K562 (cell line): ENCODE measurements around the gene RETREG1. TPM values are rescaled to one million over a fixed set of nuclear protein-coding genes. Genes with fewer than 3 reads are reported as not detected.

Source experiments
- ATAC-seq: fragments of 200-7000 bp; cut with Tn5 transposase; 3 replicates; pipeline ENCODE4 v1.9.1; 2020; ENCODE audit warnings: moderate library complexity
- BruUV-seq: library from RNA; stranded (reverse); fragments of 400-500 nt; replicated peaks from 2 replicates; lab custom pipeline; 2021; lab: Mats Ljungman, UMichigan
- CTCF ChIA-PET: fragments of 300-600 bp; formaldehyde crosslinking; extraction: SDS; loops from one replicate; lab custom pipeline; 2021; ENCODE audit warnings: low intra/inter-chr PET ratio; lab: Yijun Ruan, JAX
- POLR2A ChIA-PET: fragments of 300-600, 350-650 bp; sonication (Branson Sonifier 250); formaldehyde crosslinking; extraction: SDS; loops from one replicate; lab custom pipeline; 2021; ENCODE audit warnings: antibody characterized with exemption, inconsistent platforms; lab: Yijun Ruan, JAX
- DNase-seq, 4 experiments: peaks; one replicate each; pipeline versions ENCODE4 v3.0.0 to v3.0.0-alpha.2; 2011 to 2018; ENCODE audit warnings: low spot score in 3 of 4, mixed read lengths in 3 of 4; ENCODE audit errors: extremely low read depth in 1 of 4
- FAIRE-seq: peaks from 2 replicates; lab custom pipeline; 2011; peaks lifted over from hg19 to GRCh38; lab: Jason Lieb, UNC
- H2AFZ ChIP-seq: 2 replicates; pipeline ENCODE4 v1.6.0; 2011; ENCODE audit warnings: low read depth, low read length, control low read depth, inconsistent platforms
- H3K27ac ChIP-seq: fragments of 200-600 bp; 3 replicates; pipeline ENCODE4 v1.8.0; 2011; ENCODE audit warnings: low read depth, mild to moderate bottlenecking, control low read depth, inconsistent platforms, low read length, moderate library complexity, mixed read lengths; ENCODE audit errors: extremely low read depth
- H3K27me3 ChIP-seq, 2 experiments: fragments of 300-600 bp in 1 of 2; 2 replicates in 1 of 2; 3 replicates in 1 of 2; pipeline versions ENCODE4 v1.6.0 to v1.8.0; 2011; ENCODE audit warnings: inconsistent platforms in 2 of 2, low read length in 2 of 2, mild to moderate bottlenecking in 1 of 2, mixed read lengths in 1 of 2, moderate library complexity in 1 of 2; ENCODE audit not compliant: control insufficient read depth in 2 of 2, insufficient read depth in 2 of 2
- H3K36me3 ChIP-seq: fragments of 300-600 bp; 3 replicates; pipeline ENCODE4 v1.8.0; 2011; ENCODE audit warnings: mild to moderate bottlenecking, low read length, inconsistent platforms; ENCODE audit not compliant: control insufficient read depth, insufficient read depth
- H3K4me1 ChIP-seq, 2 experiments: fragments of 200-600 bp in 1 of 2; replicated peaks in 1 of 2; 2 replicates in 1 of 2; 3 replicates in 1 of 2; pipeline versions ENCODE4 v1.5.1 to v1.8.0; 2011; ENCODE audit warnings: inconsistent platforms in 2 of 2, low read length in 2 of 2, mild to moderate bottlenecking in 1 of 2, mixed read lengths in 1 of 2, moderate library complexity in 1 of 2; ENCODE audit not compliant: control insufficient read depth in 2 of 2, insufficient read depth in 2 of 2
- H3K4me2 ChIP-seq: 2 replicates; pipeline ENCODE4 v1.6.1; 2011; ENCODE audit warnings: low read length, control low read depth, inconsistent platforms, mixed read lengths; ENCODE audit not compliant: insufficient read depth
- H3K4me3 ChIP-seq: fragments of 200-600 bp; sonication (generic), shearing (Covaris generic); 2 replicates; pipeline ENCODE4 v1.5.1; 2016; ENCODE audit warnings: control low read depth, inconsistent platforms
- H3K79me2 ChIP-seq: fragments of 200-600 bp; 3 replicates; pipeline ENCODE4 v1.8.0; 2011; ENCODE audit warnings: low read length, inconsistent platforms; ENCODE audit not compliant: control insufficient read depth, insufficient read depth
- H3K9ac ChIP-seq, 2 experiments: 2 replicates each; pipeline versions ENCODE4 v1.6.0 to v1.6.1; 2011; ENCODE audit warnings: low read depth in 2 of 2, low read length in 2 of 2, control low read depth in 1 of 2, inconsistent platforms in 1 of 2, mild to moderate bottlenecking in 1 of 2, mixed read lengths in 1 of 2; ENCODE audit not compliant: insufficient read depth in 1 of 2
- H3K9me1 ChIP-seq: one replicate; pipeline ENCODE4 v1.6.0; 2011; ENCODE audit warnings: inconsistent platforms, mild to moderate bottlenecking, low read length, moderate library complexity; ENCODE audit not compliant: control insufficient read depth, insufficient read depth
- H3K9me3 ChIP-seq: replicated peaks from 2 replicates; pipeline ENCODE4 v1.5.1; 2011; ENCODE audit warnings: low read depth, low read length, inconsistent platforms; ENCODE audit not compliant: control insufficient read depth, insufficient read depth
- H4K20me1 ChIP-seq: replicated peaks from 2 replicates; pipeline ENCODE4 v1.6.1; 2011; ENCODE audit warnings: low read length, inconsistent platforms, mixed read lengths; ENCODE audit not compliant: control insufficient read depth, insufficient read depth
- L3MBTL2 ChIP-seq: fragments of 450-650 bp; IDR thresholded peaks from 2 replicates; pipeline ENCODE4 v1.6.1; 2016; ENCODE audit warnings: mild to moderate bottlenecking, moderate library complexity
- LEF1 ChIP-seq: fragments of 450-650 bp; IDR thresholded peaks from 2 replicates; pipeline ENCODE4 v1.6.1; 2016; ENCODE audit warnings: mild to moderate bottlenecking
- MGA ChIP-seq: fragments of 450-650 bp; IDR thresholded peaks from 2 replicates; pipeline ENCODE4 v1.6.1; 2016; ENCODE audit warnings: mild to moderate bottlenecking, moderate library complexity
- NFYB ChIP-seq: IDR thresholded peaks from 2 replicates; pipeline ENCODE4 v1.6.1; 2011; ENCODE audit warnings: mild to moderate bottlenecking, moderate library complexity; ENCODE audit not compliant: insufficient read length; ENCODE audit errors: extremely low read depth
- NR4A1 ChIP-seq, 2 experiments: fragments of 250-450 bp in 1 of 2; fragments of 450-650 bp in 1 of 2; sonication (Bioruptor Pico) in 1 of 2; IDR thresholded peaks; 2 replicates each; pipeline versions ENCODE4 v1.4.0 to v1.6.1; 2016 to 2020; ENCODE audit warnings: mild to moderate bottlenecking in 2 of 2, missing compliant biosample characterization in 1 of 2, missing genetic modification characterization in 1 of 2, moderate library complexity in 1 of 2
- TOE1 ChIP-seq, 2 experiments: fragments of 450-650 bp in 1 of 2; sonication (generic) in 1 of 2; formaldehyde crosslinking in 1 of 2; IDR thresholded peaks; 2 replicates each; pipeline versions ENCODE4 v1.7.1 to v1.8.0; 2016 to 2022; ENCODE audit warnings: borderline replicate concordance in 2 of 2, mild to moderate bottlenecking in 2 of 2, antibody characterized with exemption in 1 of 2, inconsistent platforms in 1 of 2, low read depth in 1 of 2, missing genetic modification reagents in 1 of 2, moderate library complexity in 1 of 2
- USF1 ChIP-seq: sonication (generic); formaldehyde crosslinking; IDR thresholded peaks from 2 replicates; pipeline ENCODE4 v1.9.0; 2022; ENCODE audit warnings: mild to moderate bottlenecking, missing genetic modification reagents
- USF2 ChIP-seq: sonication (generic); formaldehyde crosslinking; IDR thresholded peaks from 2 replicates; pipeline ENCODE4 v1.5.0; 2020; ENCODE audit warnings: missing genetic modification reagents
- WGBS: fragments of 100-300 bp; shearing (Covaris generic); methylation state at CpG from one replicate; pipeline ENCODE4 v1.1.6; 2016; ENCODE audit warnings: low coverage, mixed read lengths; ENCODE audit not compliant: insufficient coverage; ENCODE audit errors: missing lambda C conversion rate; 5-methylcytosine and 5-hydroxymethylcytosine counted together
- in situ Hi-C: fragments of 300-500 bp; cut with MboI; formaldehyde crosslinking; loops from 4 replicates; pipeline ENCODE4 v1.15.0; 2018; ENCODE audit warnings: inconsistent platforms, mixed read lengths
- intact Hi-C: fragments of 100-400 bp; cut with micrococcal nuclease; formaldehyde crosslinking; loops from 2 replicates; pipeline ENCODE4 v1.14.2; 2022
- polyA plus RNA-seq, 8 experiments: library from polyadenylated mRNA; depleted of rRNA in 4 of 8; stranded (reverse) in 5 of 8; unstranded in 3 of 8; fragments of >200 nt; fragmentation: Nextera tagmentation in 2 of 8; fragmentation: Illumina TruSeq in 1 of 8; extraction: Ambion mirVana in 2 of 8; extraction: Trizol in 1 of 8; gene quantifications; 2 replicates each; pipeline versions ENCODE4 v1.2.1 to v1.2.3, GENCODE V29; 2011 to 2014; ENCODE audit warnings: inconsistent platforms in 1 of 8, missing spikeins in 1 of 8
- total RNA-seq, 7 experiments: library from RNA; depleted of rRNA in 6 of 7; stranded (reverse); fragments of >200 nt in 6 of 7; fragmentation: Illumina TruSeq in 2 of 7; extraction: Trizol in 2 of 7; gene quantifications; 2 replicates each; pipeline versions ENCODE4 v1.2.1 to v1.2.3, GENCODE V29; 2011 to 2021; ENCODE audit warnings: low replicate concordance in 1 of 7

The RETREG1 gene
- total and polyA plus RNA-seq, 9 of the 15 experiments (the other 6 are each of a cell fraction or from before 2014, with no cell fraction given): 0.01 to 0.20 (median 0.08) TPM; not detected in 5

DNA sequence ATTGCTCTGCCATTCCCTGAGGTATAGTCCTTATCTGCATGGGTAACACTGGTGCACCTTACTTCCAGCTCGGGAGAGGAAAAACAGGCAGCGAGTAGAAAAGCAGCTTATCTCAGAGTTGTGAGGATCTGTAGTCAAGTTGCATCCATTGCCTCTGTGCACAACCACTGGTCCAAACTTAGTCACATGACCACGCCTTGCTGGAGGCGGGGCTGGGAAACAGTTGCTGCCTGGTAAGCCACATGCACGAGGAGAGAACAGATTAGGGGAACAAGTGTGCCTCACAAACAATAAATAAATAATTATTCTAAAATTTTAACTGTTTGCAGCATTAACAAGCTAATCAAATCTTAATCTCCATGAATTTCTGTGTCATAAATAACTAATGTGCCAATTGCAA is 169.8 kb downstream of the RETREG1 start:
- intact Hi-C loops: no loop called here
- POLR2A ChIA-PET: interaction anchor here (0.7 kb wide), 1 partner anchor 8 kb away, joined by 4 read pairs; no protein-coding TSS in a partner anchor
- peak; percentile 86 for FAIRE-seq
- TF ChIP-seq NFYB (peak; percentile 56), MGA (peak; percentile 39; the same call in 1 of the 2 replicates), USF2 (CRISPR knock-in tag) (peak; percentile 88), TOE1 (IDR thresholded peaks at IDR 0.05; ENCODE audit: borderline replicate concordance) (peak; percentile 94), TOE1 (CRISPR knock-in tag; IDR thresholded peaks at IDR 0.05; ENCODE audit: borderline replicate concordance, low read depth) (no peak), USF1 (CRISPR knock-in tag) (peak; percentile 79), LEF1 (no peak), L3MBTL2 (peak; percentile 61; the same call in 1 of the 2 replicates), NR4A1 (CRISPR knock-in tag; IDR thresholded peaks at IDR 0.05) (no peak), NR4A1 (tag; IDR thresholded peaks at IDR 0.05) (no peak)

More for the DNA sequence above, 169.8 kb downstream of the RETREG1 start:
- Histone ChIP-seq H3K79me2 (no peaks in the 10 kb centered on the region), H3K4me3 (no peak overlapping the region), H3K9ac (no peak overlapping the region), H3K27me3 (no peaks in the 10 kb centered on the region), H3K4me2 (peak overlapping the region; percentile 6; the same call in 1 of the 2 replicates), H3K9me3 (no peaks in the 10 kb centered on the region), H3K36me3 (peaks cover 42% of the 10 kb centered on the region), H3K27ac (no peak overlapping the region), H4K20me1 (no peaks in the 10 kb centered on the region), H3K9me1 (no peaks in the 10 kb centered on the region), H2AFZ (no peak overlapping the region), H3K4me1 (no peaks in the 10 kb centered on the region)
- no TSS peak for BruUV-seq
- CTCF ChIA-PET: no interaction called here
- DNase-seq: peak; percentile 49 to 67 (median 65)
- in situ Hi-C loops: no loop called here
- ATAC-seq: peak; percentile 94
- 45% methylated on average over 5 of the region's 5 CpGs for WGBS
